ENCODE results near the gene ESPL1. TPM values are rescaled to one million over a fixed set of nuclear protein-coding genes. Genes with fewer than 3 reads are reported as not detected.

Gene ESPL1
- total RNA-seq, 1 experiment from 2014 or later: 31.6 TPM

DNA sequence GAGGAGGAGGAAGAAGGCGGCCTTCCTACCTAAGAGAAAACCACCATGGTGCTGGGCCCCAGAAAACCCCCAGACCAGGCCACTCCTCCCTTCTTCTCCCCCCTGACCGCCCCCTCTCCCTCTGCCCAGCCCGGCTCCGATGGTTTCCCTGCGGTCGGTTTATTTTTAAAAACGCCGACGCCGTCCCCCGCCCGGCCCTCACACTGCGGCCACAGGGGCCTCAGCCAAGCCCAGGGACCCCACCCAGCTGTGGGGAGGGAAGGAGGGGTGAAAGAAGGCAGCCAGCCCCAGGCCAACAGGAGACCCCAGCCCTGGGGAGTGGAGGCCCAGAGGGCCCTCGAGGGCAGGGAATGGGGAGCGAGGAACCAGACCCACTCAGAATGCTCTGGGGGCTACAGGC is 64.6 kb downstream of the ESPL1 start:
- no peaks in the 10 kb centered on the region for H3K36me3 ChIP-seq (ENCODE audit: low read depth, low read length)
- H2AFZ ChIP-seq (ENCODE audit: low read length): no peak overlapping the region
- no peak overlapping the region for H3K9ac ChIP-seq (ENCODE audit: low read length)
- intact Hi-C loops (cut with micrococcal nuclease): no loop called here
- no TSS peak for BruUV-seq (replicated peaks)
- no peak for DNase-seq
- no peak for TF ChIP-seq EZH2phosphoT487 (IDR thresholded peaks at IDR 0.05; ENCODE audit: borderline replicate concordance, low read length)
- TF ChIP-seq, protein P1, sequence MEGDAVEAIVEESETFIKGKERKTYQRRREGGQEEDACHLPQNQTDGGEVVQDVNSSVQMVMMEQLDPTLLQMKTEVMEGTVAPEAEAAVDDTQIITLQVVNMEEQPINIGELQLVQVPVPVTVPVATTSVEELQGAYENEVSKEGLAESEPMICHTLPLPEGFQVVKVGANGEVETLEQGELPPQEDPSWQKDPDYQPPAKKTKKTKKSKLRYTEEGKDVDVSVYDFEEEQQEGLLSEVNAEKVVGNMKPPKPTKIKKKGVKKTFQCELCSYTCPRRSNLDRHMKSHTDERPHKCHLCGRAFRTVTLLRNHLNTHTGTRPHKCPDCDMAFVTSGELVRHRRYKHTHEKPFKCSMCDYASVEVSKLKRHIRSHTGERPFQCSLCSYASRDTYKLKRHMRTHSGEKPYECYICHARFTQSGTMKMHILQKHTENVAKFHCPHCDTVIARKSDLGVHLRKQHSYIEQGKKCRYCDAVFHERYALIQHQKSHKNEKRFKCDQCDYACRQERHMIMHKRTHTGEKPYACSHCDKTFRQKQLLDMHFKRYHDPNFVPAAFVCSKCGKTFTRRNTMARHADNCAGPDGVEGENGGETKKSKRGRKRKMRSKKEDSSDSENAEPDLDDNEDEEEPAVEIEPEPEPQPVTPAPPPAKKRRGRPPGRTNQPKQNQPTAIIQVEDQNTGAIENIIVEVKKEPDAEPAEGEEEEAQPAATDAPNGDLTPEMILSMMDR (conservative IDR thresholded peaks at IDR 0.05; ENCODE audit: low read depth, low read length): no peak
- TF ChIP-seq EZH2 (IDR thresholded peaks at IDR 0.05; ENCODE audit: low read length, unreplicated experiment): no peak
- H3K79me2 ChIP-seq (ENCODE audit: low read length): no peaks in the 10 kb centered on the region
- H3K9me2 ChIP-seq (replicated peaks; ENCODE audit: low read length): no peaks in the 10 kb centered on the region
- H3K4me3 ChIP-seq (ENCODE audit: low read length): no peak overlapping the region
- no peaks in the 10 kb centered on the region for H4K20me1 ChIP-seq (ENCODE audit: low read length)
- ATAC-seq: no peak
- no peaks in the 10 kb centered on the region for H3K4me1 ChIP-seq (ENCODE audit: insufficient read depth, low read length)
- no peak overlapping the region for H3K27ac ChIP-seq (ENCODE audit: low read length)
- POLR2A ChIA-PET (ENCODE audit: unreplicated experiment): interaction anchor here (0.6 kb wide), 1 partner anchor 11 kb away, joined by 7 read pairs; no protein-coding TSS in a partner anchor
- no peaks in the 10 kb centered on the region for H3K27me3 ChIP-seq (ENCODE audit: low read length)
- no peak overlapping the region for H3K4me2 ChIP-seq (ENCODE audit: low read length)
- no peaks in the 10 kb centered on the region for H3K9me3 ChIP-seq (ENCODE audit: low read length)
- CTCF ChIA-PET: no interaction called here
- no peaks in the 10 kb centered on the region for H3F3A ChIP-seq (ENCODE audit: low read length, unreplicated experiment)

DNA sequence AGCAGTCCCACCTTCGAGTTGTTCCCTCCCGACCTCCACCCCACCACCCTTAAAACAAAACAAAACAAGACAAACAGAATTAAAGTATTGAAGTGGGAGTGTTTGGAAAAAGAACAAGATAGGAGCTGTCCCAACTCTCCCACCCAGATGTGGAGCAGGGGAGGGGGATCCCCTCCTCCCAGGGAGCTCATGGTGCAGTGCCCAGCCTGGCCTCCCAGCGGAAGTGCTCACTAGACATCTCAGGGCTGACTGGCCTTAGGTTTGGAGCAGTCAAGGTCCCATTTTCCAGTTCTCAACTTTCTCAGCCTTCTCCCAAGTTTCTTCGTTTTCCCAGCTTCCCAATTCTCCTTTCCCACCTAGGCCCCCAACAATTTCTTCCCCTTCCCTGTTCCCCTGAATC is 65.2 kb downstream of the ESPL1 start:
- POLR2A ChIA-PET (ENCODE audit: unreplicated experiment): no interaction called here
- no peak for ATAC-seq

DNA sequence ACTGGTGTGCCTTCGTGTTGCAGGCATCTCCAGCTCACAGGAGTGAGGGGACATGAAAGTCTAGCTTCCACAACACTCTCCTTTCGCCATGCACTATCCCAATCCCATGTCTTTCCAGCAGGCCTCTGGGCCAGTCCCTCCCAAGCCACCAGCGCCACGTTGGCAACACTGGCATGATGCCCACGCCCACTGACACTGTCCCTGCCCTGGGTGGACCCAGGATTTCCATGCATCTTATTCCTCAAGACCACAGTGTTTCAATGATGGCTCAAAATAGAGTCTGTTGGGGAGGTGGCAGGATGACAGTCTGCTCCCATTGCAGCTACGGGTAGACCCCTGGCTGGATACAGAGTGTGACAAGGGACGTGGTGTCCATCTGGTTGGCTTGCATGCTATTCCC is 65.7 kb downstream of the ESPL1 start:
- intact Hi-C loops (cut with micrococcal nuclease): no loop called here
- ChIA-PET POLR2A (ENCODE audit: unreplicated experiment) (no interaction called here), CTCF (no interaction called here)
- no peak for TF ChIP-seq EZH2phosphoT487 (IDR thresholded peaks at IDR 0.05; ENCODE audit: borderline replicate concordance, low read length)
- no peak overlapping the region for H2AFZ ChIP-seq (ENCODE audit: low read length)
- no peaks in the 10 kb centered on the region for H3K27me3 ChIP-seq (ENCODE audit: low read length)
- no peak overlapping the region for H3K4me2 ChIP-seq (ENCODE audit: low read length)
- no peak for ATAC-seq
- no peak overlapping the region for H3K27ac ChIP-seq (ENCODE audit: low read length)
- H3K36me3 ChIP-seq (ENCODE audit: low read depth, low read length): no peaks in the 10 kb centered on the region
- H3K9ac ChIP-seq (ENCODE audit: low read length): no peak overlapping the region
- no peaks in the 10 kb centered on the region for H3K9me3 ChIP-seq (ENCODE audit: low read length)
- H3K9me2 ChIP-seq (replicated peaks; ENCODE audit: low read length): no peaks in the 10 kb centered on the region
- DNase-seq: no peak
- no TSS peak for BruUV-seq (replicated peaks)
- no peaks in the 10 kb centered on the region for H4K20me1 ChIP-seq (ENCODE audit: low read length)
- H3K79me2 ChIP-seq (ENCODE audit: low read length): no peaks in the 10 kb centered on the region
- H3K4me1 ChIP-seq (ENCODE audit: insufficient read depth, low read length): no peaks in the 10 kb centered on the region
- no peak overlapping the region for H3K4me3 ChIP-seq (ENCODE audit: low read length)
- H3F3A ChIP-seq (ENCODE audit: low read length, unreplicated experiment): no peaks in the 10 kb centered on the region

More for the DNA sequence above, 65.2 kb downstream of the ESPL1 start:
- no peaks in the 10 kb centered on the region for H3F3A ChIP-seq (ENCODE audit: low read length, unreplicated experiment)
- no peaks in the 10 kb centered on the region for H3K4me1 ChIP-seq (ENCODE audit: insufficient read depth, low read length)
- H3K79me2 ChIP-seq (ENCODE audit: low read length): no peaks in the 10 kb centered on the region
- no peaks in the 10 kb centered on the region for H3K27me3 ChIP-seq (ENCODE audit: low read length)
- no peak overlapping the region for H2AFZ ChIP-seq (ENCODE audit: low read length)
- TF ChIP-seq EZH2 (IDR thresholded peaks at IDR 0.05; ENCODE audit: low read length, unreplicated experiment) (no peak), EZH2phosphoT487 (IDR thresholded peaks at IDR 0.05; ENCODE audit: borderline replicate concordance, low read length) (no peak)
- TF ChIP-seq, protein P1 (conservative IDR thresholded peaks at IDR 0.05; ENCODE audit: low read depth, low read length): no peak
- no TSS peak for BruUV-seq (replicated peaks)
- no peak for DNase-seq
- no peaks in the 10 kb centered on the region for H3K9me3 ChIP-seq (ENCODE audit: low read length)
- intact Hi-C loops (cut with micrococcal nuclease): no loop called here
- no peak overlapping the region for H3K9ac ChIP-seq (ENCODE audit: low read length)
- H3K4me3 ChIP-seq (ENCODE audit: low read length): no peak overlapping the region
- H3K36me3 ChIP-seq (ENCODE audit: low read depth, low read length): no peaks in the 10 kb centered on the region
- no peak overlapping the region for H3K4me2 ChIP-seq (ENCODE audit: low read length)
- H4K20me1 ChIP-seq (ENCODE audit: low read length): no peaks in the 10 kb centered on the region
- H3K9me2 ChIP-seq (replicated peaks; ENCODE audit: low read length): no peaks in the 10 kb centered on the region
- CTCF ChIA-PET: no interaction called here
- no peak overlapping the region for H3K27ac ChIP-seq (ENCODE audit: low read length)

Data from PC-3 (cell line).